HG03460 (cell line): ENCODE measurements around the gene NRF1.

ENCODE experiments used
- ATAC-seq: cut with Tn5 transposase; IDR thresholded peaks from one replicate; pipeline ENCODE4 v1.9.1; 2021; ENCODE audit not compliant: unreplicated experiment

The NRF1 gene

DNA sequence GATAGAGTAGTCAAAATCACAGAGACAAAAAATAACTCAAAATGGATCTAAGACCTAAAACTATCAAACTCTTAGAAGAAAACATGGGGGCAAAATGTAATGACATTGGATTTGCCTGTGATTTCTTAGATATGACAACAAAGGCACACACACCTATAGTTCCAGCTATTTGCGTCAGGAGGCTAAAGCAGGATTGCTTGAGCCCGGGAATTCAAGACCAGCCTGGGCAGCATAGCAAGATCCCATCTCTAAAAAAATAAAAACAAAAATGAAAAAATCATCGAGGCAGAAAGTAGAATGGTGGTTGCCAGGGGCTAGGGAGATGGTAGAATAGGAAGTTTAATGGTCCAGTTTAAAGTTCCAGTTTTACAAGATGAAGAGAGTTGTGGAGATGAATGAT is 113.3 kb downstream of the NRF1 start:
- no peak for ATAC-seq

DNA sequence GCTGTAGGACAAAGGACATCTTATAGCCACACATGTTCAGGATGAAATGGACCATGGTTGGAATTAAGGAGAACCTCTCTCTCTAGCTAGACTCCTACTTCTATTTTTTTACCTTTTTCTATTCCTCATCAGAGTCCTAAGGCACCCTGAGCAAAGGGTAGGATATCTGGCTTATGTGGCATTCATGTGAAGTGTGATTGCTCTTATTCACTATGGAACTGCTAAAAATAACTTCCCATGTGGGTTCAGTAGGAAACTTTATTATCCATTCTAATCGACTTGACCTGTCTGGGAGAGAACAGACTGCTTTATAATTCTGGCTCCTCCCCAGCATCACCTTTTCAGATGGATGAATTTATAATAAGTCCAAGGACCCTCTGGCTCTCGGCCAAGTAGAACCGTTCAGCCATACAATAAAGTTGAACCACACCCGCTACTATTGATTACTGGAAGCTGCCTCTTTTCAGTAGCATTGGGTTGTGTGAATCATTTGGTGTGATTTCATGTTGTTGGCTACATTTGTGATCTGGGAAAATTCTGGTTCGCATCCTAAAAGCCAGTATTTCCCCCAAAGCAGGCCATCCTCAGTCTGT is 117.5 kb downstream of the NRF1 start:
- no peak for ATAC-seq

DNA sequence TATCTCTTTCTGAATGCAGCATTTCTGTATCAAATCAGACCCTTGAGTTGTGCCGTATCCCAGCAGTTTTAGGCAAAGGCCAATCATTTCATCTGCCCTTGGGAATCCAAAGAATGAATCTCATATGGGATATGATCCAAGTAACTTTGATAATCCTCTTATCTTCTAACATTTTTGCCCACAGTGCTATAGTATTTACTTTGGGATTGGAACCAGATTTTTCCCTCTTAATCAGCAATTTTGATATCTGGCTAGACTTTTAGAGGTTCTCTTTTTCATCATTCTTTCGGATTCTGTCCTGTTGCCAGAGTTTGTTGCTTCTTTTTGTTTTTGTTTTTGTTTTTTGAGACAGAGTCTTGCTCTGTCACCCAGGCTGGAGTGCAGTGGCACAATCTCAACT is 118.0 kb downstream of the NRF1 start:
- no peak for ATAC-seq

DNA sequence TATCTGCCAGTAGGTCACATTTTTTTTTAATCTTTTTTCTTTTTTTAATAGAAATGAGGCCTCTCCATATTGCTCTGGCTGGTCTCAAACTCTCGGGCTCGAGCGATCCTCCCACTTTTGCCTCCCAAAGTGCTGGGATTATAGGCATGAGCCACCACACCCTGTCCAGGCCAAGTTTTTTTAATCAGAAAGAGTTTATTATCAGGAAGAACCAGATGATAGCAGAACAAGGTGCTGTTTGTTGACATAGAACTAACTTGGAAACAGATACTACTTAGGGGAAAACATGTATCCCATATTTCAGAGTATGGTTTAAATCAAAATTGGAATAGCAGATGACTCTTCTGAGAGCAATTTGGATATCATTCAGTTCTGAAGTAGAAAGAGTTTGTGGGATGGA is 118.6 kb downstream of the NRF1 start:
- ATAC-seq: no peak

DNA sequence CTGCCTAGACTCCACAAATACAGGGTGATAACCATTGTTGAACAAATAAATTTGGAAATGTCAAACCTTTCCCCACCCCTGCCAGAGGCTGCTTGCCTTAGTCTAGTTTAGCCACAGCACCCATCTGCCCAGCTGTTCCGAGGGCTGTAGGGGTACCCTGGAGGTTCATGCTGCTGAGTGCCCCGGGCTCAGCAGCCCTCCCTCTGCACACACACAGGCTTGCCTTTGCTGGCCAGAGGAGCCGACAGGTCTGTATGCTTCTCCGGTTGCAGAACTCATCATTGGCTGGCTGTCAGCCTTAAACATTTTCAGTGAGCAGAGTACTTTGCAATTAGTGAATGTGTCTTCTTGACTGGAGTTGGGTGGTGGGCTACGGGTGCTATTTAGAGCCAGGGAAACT is 122.9 kb downstream of the NRF1 start:
- no peak for ATAC-seq

DNA sequence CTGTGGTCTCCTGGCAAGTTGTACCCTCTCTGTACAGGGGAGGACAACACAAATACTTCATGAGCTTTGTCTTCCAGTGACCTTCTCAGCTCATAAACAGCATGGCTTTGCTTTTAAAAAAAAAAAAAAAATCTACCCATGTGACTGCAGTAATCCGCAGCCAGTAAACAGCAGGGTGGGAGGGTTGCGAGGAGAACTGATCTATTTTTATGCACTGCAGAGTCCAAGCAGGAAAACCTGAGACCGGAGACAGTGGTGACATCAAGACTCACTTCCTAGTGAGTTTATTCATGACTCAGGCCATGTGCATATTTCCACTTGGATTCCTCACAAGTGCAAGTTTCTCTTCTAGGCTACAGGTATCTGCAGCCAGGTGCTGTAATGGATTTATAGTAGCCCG is 127.9 kb downstream of the NRF1 start:
- no peak for ATAC-seq

DNA sequence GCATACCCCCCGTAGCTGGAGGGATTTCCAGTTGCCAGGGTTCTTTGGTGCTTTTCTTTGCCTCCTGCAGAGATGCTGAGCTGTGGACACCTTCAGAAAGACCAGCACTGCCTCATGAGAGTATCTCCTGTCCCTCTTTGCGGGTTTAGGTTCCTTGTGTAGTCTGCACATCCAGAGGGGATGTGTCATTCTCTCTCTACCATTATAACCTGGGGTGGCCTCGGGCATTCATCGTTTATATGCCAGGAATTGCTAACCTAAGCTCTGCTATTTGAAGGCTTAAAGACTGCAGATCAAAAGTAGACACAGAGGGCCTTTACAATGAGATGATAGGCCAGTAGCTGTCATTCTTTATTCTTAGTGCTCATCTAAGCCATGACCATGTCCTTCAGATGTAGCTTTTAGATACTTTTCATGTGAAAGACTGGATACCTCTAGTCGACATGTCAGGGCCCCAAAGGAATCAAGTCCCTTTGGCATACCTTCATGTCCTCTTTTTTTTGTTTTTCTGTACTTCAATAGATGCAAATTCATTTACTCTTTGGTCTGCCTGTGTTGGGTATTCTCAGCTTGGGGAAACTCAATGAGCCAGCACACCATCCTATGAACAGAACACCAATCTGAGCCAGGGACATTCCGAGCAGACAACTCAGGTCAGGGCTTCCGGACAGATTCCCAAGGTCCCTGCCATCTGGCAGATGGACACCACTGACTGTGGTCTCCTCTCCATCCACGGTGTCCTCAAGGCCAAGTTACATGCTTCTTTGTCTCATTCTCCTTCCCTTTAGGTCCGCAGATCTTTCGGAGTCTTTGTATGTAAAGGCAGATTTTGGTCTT is 129.3 kb downstream of the NRF1 start:
- ATAC-seq: no peak

DNA sequence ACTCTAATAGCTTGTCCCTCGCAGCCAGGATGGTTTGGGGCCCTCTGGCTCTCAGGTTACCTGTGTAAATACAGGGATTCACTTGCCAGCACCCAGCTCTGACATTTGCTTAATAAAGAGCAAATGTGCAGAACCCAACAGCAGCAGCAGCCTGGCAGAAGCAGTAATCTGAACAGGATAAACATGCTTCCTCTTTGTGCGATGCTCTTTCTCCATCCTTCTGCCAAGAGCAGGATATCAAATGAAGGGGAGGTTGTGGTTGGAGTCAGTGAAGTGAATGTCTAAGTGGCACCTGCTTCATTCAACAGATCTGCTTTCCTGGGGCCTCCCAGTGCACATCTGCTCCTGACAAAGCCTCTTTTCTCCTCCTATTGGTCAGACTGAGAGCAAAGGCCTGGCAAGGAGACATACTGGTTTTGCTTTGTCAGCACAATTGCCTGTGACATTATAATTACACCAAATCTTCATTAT is 130.3 kb downstream of the NRF1 start:
- ATAC-seq: no peak

DNA sequence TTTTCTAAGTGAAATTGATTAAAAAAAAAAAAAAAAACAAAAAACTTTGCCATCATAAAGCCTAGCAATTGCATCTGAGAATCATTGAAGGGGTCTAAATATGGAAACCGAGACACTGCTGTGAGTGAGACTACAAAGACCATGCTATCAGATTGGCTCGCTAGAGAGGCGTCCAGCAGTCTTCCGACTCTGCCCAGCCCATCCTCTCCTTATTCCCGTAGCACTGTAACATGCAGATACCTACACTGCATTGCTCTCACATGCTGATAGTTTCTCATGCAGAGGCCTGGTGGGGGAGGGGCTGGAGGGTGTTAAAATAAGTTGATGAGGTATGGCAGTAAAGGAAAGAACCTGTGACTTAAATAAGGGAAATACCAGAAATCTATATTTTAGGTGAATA is 130.7 kb downstream of the NRF1 start:
- no peak for ATAC-seq

DNA sequence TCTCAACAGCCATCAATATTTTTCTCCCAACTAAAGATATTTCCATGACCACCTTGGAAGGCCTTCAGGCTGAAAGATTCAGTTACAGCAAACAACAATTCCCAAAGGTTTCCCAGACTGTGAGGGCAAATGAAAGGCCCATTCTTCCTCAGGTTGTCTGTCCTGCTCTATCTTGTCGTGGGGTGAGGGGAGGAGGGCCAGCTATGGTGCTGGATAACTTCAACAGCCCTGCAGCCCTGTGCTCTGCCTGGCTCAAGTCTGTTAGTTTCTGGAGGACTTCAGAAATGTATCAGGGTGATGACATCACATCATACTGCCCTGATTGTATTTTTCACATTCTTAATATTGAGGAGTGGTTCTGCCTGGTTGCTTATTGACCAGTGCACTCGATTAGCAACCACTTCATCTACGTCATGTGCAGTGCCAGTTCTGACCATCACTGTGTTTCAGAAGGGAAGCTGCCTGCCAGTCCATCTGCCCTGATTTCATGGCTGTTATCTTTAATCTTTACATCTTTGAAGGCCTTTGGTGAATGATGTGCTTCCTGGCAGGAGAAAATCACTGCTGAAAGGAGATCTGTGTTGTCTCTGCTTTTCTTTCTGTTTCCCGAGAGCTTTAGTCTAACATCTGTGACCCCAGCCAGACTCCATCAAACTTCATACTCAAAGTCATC is 135.5 kb downstream of the NRF1 start:
- no peak for ATAC-seq

DNA sequence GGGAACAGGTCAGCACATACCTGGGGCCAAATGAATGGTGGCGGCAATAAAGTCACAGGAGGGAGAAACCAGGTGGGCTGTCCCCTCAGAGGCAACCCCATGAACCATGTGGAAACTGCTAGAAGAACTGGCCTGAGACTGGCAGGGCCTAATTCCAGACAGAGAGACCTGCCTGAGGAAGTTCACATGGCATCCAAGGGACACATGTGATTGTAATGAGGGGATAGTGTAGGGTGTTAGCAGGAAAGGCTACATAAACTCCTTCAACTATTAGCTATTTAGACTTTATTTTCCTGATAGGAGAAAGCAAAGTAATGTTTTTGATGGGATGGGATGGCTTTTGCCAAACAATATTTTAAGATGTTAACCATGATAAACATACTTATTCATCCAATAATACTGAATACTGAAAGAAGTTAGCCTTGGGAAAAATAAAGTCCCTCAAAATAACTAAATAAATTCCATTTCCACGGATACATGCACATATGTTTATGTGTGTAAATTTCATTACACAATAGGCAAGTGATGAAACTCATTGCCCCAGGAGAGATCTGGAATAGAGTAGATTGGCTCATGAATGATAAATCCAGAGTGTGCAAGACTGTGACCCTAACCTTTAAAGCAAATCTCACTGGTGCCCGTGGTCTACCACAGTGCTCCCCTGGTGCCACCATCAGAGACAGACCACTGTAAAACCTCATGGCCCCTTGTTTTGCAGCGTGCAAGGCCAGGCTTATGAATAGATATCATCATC is 137.0 kb downstream of the NRF1 start:
- ATAC-seq: no peak

DNA sequence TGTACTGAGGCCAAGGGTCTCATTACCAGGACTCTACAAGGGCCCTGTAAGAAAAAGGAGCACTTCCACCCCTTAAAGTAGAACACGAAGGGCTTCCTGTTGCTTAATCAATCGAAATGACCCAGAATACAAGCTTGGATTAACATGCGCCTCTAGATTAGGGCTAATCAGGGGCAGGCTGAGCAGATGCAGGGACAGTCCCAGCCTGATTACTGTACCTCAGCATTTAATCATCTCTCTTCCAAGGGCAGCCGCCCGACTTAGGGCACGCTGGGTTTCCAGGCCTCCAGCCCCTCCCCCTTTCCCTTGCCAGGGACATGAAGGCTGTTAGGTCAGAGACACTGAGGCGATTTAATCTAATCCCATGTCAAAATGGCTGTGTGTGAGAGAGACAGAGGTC is 138.6 kb downstream of the NRF1 start:
- no peak for ATAC-seq

DNA sequence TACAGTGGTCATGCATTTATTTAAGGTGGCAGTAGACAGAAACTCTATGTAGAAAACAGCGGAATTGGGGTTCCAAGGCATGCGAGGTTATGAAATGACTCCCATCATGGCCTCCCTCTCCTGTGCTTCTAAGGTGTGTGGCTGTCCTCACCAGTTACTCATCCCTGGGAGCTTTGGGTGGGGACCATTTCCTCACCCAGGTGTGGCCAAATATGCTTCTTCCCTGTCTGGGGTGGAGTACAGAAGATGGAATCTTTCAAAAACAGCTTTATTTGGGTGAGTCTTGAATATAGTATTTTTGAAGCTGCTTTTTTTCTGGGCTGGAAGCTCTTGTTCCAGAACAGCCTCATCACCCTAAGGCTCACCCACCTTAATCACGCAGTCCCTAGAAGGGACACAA is 139.0 kb downstream of the NRF1 start:
- no peak for ATAC-seq

DNA sequence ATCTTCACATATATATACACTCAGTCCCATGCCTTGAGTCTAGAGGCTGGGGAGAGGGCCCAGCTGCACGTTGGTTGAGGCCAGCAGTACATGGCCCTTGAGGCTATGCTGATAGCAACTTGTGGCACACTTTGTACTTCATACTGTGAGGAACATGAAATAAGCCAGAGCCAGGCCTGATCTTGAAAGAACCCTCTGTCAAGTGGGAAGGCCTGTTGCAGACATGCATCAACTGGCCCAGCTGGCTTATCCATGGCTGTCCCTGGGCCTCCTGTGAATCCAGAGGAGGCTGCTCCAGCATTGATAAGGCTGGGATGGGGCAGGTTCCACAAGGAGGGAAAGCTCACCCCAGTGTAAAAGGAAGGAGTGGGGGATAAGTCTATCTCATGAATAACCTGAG is 140.4 kb downstream of the NRF1 start:
- no peak for ATAC-seq

DNA sequence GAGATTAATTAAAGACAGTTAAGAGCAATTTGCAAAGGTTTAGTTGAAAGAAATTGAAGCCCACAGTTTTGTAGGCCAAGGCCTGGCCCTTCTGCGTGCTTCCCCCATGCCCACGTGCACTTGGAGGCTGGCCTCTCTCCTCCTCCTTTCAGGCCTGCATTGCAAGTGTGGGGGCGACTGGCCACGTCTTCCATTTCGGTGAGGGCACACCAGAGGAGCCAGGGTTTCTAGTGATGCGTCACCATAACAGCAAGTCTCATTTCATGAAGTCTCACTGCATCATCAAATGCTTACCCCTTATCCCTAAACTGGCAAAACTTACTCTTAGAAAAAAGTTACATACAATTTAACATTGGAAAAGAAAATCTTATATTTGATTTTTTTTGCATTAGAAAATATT is 141.2 kb downstream of the NRF1 start:
- no peak for ATAC-seq

DNA sequence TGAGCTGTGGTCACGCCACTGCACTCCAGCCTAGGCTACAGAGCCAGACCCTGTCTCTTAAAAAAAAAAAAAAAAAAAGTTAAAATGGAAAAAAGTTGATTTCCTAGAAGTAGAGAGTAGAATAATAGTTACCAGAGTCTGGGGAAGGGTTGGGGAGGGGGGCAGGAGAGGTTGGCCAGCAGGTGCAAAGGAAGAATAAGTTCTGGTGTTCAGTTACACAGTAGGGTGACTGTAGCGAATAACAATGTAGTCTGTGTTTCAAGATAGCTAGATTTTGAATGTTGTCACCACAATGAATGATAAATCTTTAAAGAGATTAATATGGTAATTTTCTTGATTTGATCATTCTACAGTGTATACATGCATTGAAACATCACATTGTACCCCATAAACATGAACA is 142.9 kb downstream of the NRF1 start:
- no peak for ATAC-seq

DNA sequence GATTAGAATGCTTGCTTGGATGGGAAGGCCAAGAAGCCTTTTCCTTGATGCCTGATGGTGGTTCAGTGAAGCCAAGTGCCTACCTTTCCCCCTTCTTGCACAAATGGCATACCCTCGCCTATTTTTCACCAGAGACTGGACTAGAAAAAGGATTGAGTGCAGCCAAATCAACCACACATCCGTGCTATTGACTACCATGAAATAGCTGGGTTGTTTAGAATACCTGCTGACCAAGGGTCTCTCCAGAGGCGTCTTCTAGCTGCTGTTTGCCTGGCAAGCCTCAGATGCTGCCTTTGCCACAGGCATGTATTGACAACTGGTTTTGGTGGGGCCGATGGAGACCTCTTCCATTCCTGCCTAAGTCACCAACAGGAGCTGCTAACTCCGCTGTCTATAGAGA is 146.5 kb downstream of the NRF1 start:
- ATAC-seq: no peak

DNA sequence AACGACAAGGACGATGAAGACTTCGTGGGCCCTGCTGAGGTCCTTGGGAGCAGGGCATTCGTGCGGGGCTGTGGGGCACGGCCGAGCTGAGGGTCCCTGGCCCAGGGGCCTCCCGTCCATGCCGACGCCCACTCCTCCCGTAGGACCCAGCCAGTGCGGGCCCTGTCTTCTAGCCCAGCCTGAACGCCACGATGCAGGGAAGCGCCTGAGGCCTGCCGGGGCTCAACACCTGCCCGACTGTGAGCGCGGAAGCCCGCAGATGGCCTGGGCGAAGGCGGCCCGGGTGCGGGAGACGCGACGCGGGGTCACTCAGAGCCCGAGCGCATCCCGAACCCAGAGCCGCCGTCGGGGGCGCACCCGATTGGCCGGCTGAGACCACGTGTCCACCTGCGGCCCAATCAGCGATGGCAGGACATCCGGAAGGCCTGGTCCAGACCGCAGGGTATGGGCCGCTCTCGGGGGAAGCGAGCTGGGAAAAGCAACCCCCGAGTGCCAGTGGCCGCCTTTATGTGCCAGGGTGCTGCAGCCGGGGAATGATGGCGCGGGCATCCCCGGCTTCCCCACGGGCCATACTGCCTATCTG is 151.0 kb downstream of the NRF1 start:
- no peak for ATAC-seq

DNA sequence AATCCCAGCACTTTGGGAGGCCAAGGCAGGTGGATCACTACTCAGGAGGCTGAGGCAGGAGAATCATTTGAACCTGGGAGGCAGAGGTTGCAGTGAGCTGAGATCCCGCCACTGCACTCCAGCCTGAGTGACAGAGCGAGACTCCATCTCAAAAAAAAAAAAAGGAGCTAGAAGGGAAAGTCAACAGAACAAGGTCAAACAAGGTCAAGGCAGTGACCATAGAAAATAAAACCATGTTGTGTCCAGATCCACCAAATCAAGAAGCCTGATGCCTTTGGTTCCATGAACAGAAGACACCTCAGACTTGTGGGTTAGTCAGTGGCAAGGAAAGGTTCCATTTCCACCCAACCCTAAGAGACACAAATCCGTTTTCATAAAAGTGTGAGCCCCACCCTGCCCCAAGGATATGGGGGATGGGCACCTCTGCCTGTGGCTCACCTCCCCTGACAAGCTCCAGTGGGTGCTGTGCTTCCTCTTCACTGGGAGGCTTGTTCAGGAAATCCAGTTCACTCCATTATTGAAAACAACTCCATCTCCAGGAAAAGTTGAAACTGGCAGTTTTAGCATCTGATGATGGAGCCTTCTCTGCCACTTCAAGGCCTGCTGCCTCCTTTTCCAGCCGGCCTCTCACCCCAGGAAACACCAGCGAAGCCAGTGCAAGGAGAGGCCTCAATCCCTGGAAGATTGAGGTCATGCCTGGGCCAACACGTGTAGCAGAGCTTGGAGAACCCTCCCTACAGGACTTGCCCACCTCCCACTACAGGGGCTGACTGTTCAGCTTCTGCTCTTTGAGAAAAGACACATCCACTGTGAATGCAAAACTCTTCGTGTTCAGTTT is 152.9 kb downstream of the NRF1 start:
- ATAC-seq: no peak

DNA sequence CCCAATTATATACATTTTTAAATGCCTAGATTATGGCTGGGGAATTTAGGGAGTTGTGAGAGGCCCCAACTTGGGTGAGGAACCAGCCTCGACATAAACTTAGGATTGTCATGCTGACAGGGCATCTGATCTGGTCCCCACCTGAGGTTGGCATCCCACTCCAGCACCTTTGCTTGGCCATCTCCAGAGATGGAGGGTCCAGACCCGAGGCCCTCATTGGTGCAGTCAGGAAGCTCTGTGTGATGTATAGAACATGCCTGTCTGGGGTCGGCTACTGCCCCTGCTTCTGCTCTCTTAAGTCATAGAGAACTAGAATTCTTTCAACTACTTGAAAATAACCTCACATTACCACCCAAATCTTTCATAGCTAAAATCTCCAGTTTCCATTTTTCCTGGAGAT is 153.8 kb downstream of the NRF1 start:
- no peak for ATAC-seq
